ENCODE results near the gene GPR33. TPM values are rescaled to one million over a fixed set of nuclear protein-coding genes. Genes with fewer than 3 reads are reported as not detected.

GPR33 gene
- total RNA-seq, 1 experiment from 2014 or later = not detected

GRCh38 chr14:31435276-31435675 lies 52.6 kb downstream of the GPR33 start:
- Mint-ChIP-seq H3K4me3 (ENCODE audit: unreplicated experiment) (no peak overlapping the region), H3K9me3 (ENCODE audit: unreplicated experiment) (peaks cover 24% of the 10 kb centered on the region), H3K27me3 (ENCODE audit: insufficient read depth, unreplicated experiment) (no peaks in the 10 kb centered on the region), H3K4me1 (ENCODE audit: low read depth, unreplicated experiment) (no peaks in the 10 kb centered on the region), H3K27ac (ENCODE audit: unreplicated experiment) (no peak overlapping the region), H3K36me3 (ENCODE audit: insufficient read depth, unreplicated experiment) (no peaks in the 10 kb centered on the region)
- CTCF ChIA-PET = no interaction called here
- POLR2A ChIA-PET = no interaction called here
- Histone ChIP-seq H3K36me3 (ENCODE audit: control insufficient read depth, insufficient read depth, low read length) (no peaks in the 10 kb centered on the region), H3K9me3 (peaks cover 7% of the 10 kb centered on the region; the same call in 1 of the 2 replicates), H3K4me3 (ENCODE audit: low read depth, low read length) (no peak overlapping the region), H3K4me1 (no peaks in the 10 kb centered on the region), H3K27me3 (replicated peaks; ENCODE audit: control insufficient read depth, insufficient read depth, low read length) (no peaks in the 10 kb centered on the region)
- no TSS peak for BruUV-seq (replicated peaks)
- intact Hi-C loops (cut with micrococcal nuclease; ENCODE audit: unreplicated experiment) = no loop called here
- TF ChIP-seq CTCF (IDR thresholded peaks at IDR 0.05; ENCODE audit: insufficient read depth in 1 of 2, low read depth in 1 of 2, low read length in 1 of 2, severe bottlenecking in 1 of 2, unreplicated experiment in 1 of 2) = no peak
- no peak for DNase-seq

Other genes starting within 250 kb of the GPR33 start
- gene HEATR5A, start 67.5 kb downstream of the GPR33 start, total RNA-seq (2022) = 41.9 and 55.6 TPM in 2 replicates
- gene DTD2, start 30.5 kb downstream of the GPR33 start, total RNA-seq (2022) = 16.5 and 20.0 TPM in 2 replicates
- gene NUBPL, start 73.4 kb upstream of the GPR33 start, total RNA-seq (2022) = 12.5 and 13.9 TPM in 2 replicates